Fibroblast of skin of right quadriceps (primary cell): ENCODE data around the gene MAPK10.

ENCODE experiments used
- DNase-seq: peaks from one replicate; pipeline ENCODE4 v3.0.0-alpha.2; 2013

MAPK10 gene

DNA sequence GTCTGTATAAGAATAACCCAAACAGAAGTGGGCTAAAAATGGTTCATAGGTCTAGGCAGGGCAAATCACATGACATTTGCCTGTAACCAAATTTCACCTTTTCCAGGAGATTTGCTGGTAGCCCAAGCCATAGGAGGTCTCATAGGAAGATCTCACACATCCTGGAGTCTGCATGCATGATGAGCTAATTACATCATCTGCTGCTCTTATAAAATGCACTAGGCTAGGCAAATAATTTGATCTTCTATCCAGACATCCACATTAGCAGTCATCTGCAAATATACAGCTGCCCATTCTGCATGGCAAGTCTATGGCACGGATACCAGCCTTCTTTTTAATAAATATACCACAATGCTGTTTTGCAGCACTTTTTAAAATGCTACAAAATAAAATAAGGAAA lies 87.2 kb downstream of the MAPK10 start:
- no peak for DNase-seq

DNA sequence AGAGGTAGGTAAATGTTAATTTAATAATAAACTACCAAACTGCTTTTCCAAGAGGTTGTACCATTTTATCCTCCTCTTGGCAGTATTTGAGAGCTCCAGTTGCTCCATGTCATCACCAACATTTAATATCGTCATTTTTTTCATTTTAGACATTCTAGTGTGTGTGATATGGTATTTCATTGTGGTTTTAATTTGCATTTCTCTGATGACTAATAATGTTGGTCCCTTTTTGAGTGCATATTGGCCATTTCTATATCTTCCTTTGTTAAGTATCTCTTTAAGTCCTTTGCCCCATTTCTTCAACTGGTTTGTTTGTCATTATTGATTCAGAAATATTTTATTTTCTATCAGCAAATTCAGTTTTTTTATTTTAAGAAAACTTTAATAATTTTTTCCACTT lies 88.8 kb downstream of the MAPK10 start:
- no peak for DNase-seq

DNA sequence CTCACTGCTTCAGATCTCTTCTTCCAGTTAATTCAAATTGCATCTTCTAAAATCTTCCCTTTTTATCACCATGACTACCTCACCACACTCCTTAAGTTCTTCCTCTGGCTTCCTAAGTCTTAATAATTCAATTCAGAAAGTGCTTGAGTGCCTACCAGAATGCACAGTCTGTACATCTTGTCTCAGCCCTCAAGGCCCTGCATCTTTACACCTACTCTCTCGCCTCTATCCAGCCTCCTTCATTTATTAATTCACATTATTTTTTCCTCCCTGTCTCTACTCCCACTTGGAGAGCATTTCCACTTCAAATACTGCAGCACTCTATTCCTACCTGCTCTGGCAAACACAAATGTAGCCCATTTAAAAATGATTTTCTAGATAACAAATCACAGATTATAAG lies 90.5 kb downstream of the MAPK10 start:
- no peak for DNase-seq

DNA sequence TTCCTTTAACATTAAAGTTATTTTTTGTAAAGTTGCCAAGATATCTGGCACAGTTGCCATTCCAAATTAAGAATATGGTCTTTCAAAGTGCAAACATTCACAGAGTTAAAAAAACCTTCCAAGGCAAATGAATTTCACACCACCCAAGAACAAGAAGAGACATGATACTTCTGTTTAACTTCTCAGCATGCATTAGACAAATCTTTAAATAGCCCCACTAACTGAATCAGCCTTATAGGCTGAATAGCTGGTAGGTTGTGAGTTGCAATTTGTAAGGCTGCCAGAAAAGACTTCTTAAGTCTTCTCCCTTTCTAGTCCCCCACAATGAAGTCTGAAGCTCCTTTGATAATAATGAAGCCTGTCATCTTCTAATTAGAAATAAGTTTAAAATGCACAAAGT lies 95.6 kb downstream of the MAPK10 start:
- no peak for DNase-seq

DNA sequence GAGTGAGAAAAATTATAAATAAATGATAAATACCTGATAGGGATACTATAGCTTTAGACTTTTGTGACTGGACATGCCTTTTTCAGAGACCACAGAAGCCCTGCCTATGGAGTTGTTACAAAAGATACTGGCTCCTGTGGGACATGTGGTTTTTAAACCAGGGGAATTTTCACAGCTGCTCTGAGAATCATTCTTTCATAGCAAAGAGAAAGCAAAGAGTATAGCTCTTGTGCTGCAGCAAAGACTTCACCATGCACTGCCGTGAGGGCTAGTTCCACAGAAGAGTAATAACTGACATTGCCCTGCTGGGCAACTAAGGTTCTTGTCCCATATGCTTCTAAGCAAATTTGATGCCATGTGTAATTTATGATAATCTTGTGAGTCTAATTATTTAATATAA lies 98.2 kb downstream of the MAPK10 start:
- no peak for DNase-seq

DNA sequence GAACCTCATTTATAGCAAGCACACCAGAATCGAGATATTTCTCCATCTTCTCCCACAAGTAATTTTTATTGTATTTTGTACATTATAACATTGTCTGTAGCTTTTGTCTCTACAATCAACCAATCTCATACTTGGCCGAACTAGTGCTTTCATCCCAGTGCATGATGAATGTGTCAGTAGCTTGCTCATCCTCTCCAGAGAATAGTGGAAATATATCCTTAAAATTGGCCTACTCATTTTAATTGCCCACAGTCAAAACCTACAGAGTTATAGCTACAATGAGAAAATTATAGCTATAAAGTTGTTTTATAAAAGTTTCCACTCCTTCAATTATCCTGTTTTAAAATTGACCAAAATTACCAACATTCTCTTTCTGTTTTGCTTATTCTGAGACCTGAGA lies 103.8 kb downstream of the MAPK10 start:
- DNase-seq = no peak

DNA sequence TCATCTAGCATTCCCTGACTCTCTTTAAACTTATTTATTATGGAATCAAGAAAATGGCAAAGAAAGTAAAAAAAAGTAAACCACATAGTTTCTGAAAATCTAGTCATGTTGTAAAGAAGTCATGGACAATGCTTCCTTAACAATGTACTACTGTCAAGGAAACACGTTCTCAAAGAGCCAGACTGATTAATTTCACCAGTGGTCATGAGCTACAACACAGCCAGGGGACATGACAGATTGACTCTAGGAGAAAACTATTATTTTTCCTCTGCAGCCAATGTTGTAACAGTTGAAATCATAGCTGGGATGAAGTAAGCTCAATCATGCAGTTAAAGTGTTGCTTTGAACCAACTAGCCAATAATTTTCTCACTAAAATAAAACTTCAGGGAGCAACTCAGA lies 109.2 kb downstream of the MAPK10 start:
- no peak for DNase-seq

DNA sequence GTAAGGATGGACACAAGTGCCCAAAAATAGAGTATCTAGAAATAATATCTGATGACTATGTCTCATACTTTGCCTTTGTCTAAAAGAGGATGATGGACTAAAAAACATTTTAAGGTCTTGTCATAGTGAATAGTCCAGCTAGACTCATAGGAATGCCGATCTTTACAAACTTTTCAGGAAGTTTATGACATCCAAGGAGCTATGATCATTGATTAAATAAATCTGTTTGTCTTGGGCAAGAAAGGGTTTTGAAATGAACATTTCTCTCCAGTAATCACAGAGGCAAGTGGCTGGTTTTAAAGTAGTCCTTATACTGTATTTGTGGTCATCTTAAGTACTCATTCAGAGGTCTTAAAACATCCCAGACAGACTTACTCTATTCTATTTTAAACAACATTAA lies 109.8 kb downstream of the MAPK10 start:
- DNase-seq = peak; percentile 31

DNA sequence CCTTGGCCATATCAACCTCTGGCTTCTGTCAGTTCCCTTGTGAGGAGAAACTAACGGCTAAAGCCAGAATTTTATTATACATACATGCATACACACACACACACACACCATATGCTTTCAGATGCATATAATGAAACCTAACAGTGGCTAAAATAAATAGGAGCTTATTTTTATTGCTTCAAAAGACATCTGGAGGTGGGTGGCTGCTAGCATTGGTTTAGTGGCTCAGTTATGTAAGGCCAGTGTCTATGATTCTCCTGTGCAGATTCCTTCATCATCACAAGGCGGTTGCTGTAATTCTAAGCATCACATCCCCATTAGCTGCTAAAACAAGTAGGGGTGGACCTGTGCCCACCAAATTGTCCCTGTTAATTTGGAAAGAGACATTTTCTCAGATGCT lies 110.8 kb downstream of the MAPK10 start:
- DNase-seq = no peak

DNA sequence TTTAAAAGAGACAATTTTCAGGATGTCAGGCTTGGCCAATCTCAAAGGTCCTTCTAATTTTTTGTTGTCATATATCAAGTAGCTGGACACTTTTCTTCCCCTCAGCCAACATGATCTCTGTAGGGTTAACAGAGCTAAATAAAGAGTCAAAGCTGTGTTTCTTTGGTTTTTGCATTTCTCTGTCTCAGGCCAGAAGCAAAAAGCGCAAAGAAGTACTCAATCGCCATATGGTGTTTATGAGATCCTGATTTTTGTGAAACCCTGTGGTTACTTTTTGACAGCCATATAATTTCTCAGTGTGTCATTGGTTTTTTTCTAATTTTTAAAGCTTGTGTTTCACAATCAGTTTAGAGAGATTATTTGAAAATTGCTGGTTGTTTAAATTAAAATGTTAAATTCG lies 111.9 kb downstream of the MAPK10 start:
- DNase-seq = peak; percentile 69

DNA sequence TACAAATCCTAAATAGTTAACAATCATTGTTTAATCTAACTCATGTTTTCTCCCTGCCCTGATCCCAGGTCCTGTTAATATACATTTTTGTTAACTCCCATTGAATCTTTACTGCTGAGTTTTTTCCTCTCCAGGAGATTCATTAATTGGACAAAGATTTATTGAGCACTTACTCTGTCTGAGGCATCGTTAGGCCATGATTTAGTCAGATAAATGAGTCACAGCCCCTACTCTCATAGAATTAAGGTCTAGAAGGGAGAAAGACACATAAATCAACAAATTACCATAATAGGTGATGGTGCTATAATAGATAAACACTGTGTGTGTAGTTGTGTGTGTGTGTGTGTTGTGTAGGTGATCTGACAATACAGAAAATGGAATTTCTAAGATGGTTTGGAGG lies 112.5 kb downstream of the MAPK10 start:
- peak; percentile 68 for DNase-seq

DNA sequence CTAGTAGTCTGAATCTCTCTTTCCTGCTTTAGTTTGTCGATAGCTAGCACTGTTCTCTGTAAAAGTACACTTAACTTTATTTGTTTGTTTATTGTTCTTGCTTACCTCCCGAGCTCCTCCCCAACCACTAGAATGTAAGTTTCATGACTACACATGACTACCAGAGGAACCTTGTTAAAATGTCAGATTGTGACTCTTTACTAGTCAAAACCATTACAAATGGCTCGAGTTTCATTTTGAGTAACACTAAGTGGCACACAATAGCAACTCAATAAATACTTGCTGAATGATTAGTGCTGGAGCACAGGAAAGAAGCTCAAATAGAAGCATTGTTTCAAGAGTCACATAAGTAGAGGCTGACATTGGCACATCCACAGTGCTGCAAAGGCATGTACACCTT lies 116.1 kb downstream of the MAPK10 start:
- no peak for DNase-seq

DNA sequence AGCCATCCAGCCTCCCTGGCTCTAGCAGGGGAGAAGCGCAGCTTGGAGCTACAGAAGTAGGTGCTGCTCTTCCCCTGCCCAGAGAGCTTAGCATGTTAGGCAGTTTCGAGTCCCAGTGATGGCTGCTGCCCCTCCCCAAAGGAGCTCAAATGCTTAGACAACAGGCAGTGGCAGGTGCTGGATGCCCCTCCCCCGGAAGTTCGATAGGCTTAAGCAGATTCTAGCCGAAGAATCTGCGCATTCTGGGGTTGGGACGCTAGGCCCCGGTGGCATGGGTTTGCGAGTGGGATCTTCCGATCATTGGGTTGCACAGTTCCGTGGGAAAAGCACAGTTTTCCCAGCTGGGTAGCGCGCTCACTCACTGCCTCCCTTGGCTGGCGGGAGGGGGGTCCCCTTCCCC lies 117.2 kb downstream of the MAPK10 start:
- no peak for DNase-seq

DNA sequence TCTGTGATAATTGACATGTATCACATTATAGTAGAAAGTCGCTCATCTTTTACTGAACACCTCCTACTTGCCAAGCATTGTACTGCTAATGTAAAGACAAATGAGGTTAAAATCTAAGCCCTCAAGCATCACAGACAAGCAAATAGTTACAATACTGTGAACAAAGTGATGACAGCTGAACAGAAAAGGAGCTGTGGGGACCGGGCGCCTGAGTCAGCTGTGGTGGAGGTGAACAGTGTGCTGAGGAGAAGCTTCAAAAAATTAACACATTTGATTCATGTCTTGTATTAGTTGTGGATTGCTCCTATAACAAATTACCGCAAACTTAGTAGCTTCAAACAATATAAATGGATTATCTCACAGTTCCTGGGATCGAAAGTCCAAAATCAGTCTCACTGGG lies 124.3 kb downstream of the MAPK10 start:
- DNase-seq = no peak

DNA sequence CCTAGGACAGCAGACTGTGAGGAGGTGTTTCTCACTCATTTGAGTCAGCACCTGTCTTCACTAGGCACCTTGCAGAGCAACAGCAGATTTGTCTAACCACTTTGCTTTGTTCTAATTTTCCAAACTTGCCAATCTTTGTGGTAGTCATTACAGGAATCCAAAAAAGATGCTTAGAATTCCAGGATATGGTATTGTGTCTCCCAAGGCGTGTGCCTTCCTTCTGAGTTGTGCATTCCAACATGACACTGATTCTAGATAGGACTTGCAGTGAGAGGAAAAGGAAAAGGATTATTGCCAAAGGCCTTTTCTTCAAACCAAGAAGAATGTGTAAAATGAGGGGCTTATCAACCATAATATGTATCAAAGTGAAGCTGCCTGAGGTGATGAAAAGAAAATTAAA lies 126.2 kb downstream of the MAPK10 start:
- DNase-seq = peak; percentile 69

DNA sequence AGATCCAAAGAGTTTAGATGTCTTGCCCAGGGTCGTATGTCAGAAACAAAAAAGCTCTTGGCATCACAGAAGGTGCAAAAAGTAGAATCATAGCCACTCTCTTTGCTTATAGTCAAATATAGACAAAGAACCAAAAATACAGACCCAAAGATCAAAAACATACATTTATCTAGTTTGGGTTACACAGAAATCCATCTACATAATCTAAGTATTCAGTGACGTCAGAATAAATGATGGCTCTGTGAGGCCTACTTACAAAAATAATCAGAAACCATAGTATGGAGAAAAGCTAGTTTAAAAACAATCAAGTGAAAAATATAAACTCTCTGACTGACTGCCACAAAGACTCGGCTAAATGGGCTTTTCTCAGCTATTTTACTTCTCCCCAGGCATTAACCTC lies 126.8 kb downstream of the MAPK10 start:
- DNase-seq = no peak

DNA sequence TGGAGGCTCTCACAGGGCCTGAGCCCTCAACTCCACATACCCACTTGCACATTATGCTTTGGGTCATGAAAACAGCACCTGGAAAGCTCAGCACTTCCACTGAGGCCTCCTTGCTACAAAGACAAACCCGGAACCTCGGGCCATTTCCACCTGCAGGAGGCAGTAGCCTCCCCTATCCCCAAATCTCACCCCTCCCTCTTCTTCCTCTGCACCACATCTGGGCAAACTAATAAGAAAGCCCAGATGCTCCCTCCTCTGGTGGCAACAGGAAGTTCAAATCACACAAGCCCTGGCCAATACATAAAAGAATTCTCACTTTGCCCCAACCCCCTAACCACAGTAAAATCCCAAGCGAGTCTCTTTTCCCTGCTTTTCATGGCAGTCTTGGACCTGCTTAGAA lies 136.4 kb downstream of the MAPK10 start:
- peak; percentile 41 for DNase-seq

DNA sequence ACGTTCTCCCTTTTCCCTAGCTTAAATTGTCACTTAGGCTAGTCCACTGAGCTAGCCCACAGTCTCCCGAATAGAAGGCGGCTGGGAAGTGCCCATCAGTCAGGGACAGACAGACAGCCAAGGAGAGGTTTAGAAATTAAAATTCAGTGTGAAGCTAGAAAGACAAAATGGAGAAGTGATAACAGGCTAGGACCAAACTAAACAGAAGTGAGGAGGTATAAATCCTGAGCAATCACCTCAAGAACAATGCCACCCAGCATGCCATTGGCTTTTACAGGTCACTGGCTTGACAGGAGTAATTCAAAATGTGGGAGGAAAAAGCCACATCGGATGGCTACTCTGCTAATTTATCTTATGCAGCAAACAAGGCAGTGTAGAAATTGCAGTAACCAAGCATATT lies 138.9 kb downstream of the MAPK10 start:
- no peak for DNase-seq

DNA sequence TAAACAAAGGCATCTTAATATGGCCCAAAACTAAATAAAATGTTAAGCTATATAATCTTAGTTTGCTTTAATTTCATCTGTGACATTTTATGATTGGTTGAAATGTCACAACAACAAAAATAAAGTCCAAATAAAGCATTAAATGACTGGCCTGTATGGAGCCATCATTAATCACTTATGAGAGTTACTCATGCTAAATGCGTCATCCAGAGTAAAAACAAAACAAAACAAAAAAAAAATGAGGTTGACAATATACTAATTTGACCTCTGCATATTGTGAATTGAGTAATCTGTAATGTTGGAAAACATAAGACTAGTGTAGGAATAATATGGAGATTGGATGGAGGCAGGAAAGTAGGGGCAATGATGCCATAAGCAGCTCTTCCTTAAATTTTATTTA lies 139.7 kb downstream of the MAPK10 start:
- peak; percentile 14 for DNase-seq

DNA sequence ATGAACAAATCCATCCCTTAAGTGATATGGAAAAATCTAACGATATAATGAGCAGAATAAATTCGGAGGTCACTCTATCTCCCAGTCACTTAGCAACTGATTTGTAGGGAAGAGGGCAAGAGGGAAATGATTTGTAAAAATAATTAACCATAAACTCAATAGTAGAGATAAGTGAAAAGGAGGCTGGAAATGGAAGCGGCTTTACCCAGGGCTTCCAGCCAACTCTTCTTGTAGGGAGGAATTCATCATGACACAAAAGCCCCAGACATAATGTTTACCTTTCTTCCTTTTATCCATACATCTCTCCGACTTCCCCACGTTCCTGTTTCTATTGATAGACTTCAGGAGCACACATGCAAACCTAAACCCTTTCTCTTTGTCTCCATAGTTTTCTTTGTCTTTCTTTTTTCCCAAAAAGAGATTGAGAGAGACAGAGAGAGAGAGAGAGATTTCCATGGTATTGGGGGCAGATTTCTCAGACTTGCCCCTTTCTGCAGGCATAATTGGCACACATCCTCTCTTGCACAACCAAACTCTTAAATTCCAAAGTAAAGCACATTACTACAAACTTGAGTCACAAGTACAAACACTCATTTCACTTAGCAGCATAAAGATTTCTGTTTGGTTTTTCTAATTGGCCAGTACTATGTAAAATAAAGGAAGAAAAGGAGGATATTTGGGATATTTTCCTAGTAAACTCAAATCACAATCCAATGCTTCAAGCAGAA lies 140.9 kb downstream of the MAPK10 start:
- peak; percentile 53 for DNase-seq

DNA sequence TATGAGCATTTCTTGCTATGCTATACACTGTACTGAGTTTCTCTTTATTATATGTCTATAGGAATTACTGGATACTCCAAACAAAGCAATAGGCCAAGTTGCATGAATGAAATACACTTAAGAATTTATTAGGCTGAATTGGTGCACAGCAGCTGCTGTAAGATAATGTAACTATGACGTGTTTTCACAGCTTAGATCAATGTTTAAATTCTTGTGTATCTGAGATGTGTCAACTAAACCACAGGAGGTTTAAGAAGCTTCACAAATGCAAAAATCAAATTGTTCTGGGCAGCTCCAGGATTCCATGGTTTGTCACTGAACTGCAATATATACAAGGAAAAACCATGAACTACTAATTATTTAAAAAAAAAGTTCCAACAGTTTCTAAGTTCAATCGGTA lies 156.7 kb downstream of the MAPK10 start:
- peak; percentile 40 for DNase-seq

DNA sequence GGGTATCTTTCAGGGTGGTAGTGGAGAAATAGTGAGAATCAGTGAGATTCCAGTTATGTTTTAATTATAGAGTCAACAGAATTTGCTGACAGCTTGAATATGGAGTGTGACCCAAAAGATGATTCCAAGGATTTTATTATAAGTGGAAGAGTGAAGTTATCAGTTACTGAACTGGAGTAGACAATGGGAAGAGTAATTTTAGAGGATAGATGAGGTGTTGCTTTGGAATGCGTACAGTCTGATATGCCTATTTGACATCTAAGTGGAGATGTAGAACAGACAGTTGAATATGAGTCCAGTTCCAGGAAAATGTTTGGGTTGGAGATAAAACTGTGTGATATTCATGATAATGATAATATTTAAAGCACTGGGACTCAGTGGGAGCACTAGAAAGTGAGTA lies 174.2 kb downstream of the MAPK10 start:
- DNase-seq = no peak

DNA sequence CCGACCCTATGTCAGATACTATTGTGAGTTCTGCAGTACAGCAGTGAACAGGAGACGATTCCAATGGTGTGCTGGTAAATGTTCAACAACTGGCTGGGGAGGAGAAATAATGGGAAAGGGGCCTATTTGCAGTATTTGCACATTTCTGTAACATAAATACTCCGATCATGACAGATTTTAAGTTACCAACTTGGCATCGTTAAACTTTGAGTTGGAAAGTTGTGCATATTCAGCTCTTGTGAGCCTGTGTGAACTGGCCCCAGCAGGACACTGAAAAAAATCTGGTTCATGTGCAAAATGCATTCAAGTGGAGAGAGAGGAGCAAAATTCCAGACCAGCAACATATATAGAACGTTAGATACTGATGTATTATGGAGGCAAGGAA lies 175.0 kb downstream of the MAPK10 start:
- no peak for DNase-seq

DNA sequence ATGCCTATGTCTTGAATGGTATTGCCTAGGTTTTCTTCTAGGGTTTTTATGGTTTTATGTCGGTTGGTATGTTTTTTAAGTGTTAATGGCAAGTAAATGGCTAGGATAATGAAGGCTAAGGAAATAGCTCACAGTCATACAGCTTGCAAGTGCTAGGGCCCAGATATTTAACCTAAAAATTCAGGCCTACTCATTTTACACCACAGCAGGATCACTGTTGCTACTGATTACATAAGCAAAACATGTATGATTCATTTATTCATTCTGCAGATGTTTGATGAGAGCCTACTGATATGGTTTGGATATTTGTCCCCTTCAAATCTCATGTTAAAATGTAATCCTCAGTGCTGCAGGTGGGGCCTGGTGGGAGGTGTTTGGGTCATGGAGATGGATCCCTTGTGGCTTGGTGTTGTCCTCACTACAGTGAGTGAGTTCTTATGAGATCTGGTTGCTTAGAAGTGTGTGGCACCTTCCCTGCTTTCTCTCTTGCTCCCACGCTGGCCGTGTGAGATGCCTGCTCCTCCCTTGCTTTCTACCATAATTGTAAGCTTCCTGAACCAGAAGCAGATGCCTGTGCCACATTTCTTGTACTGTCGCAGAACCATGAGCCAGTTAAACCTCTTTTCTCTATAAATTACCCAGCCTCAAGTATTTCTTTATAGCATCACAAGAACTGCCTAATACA lies 175.5 kb downstream of the MAPK10 start:
- DNase-seq = peak; percentile 31

DNA sequence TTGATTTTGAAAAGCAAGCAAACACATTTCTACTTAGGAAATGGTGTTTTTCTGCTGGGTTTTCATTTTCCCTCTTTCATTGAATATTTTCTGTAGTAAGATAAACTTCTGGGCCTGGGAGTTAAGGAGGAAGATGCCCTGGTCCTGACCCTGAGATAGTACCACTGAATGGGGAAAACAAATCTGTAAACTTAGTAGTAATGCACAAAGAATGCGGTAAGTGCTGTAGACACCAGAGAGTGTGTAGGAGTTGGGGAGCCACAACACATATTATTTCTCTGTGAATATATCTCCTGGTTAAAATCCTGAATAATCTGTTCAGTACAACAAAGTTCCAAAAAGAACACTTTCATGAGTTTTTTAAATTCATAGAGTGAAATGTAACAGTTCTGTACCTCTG lies 178.3 kb downstream of the MAPK10 start:
- DNase-seq = peak; percentile 46
